ENCODE data around the gene ADAMTS17. TPM values are rescaled to one million over a fixed set of nuclear protein-coding genes. Genes with fewer than 3 reads are reported as not detected.

The ADAMTS17 gene
- total RNA-seq, 1 experiment from 2014 or later, result 4.2 TPM

- Histone ChIP-seq H3K27ac (ENCODE audit: low read depth, low read length) (no peak overlapping the region), H3K4me3 (replicated peaks in 1 of 2; ENCODE audit: low read depth in 1 of 2, low read length in 2 of 2) (no peak overlapping the region), H3K79me2 (ENCODE audit: insufficient read depth, low read length) (no peaks in the 10 kb centered on the region), H3K4me2 (ENCODE audit: low read length) (no peak overlapping the region), H3K27me3 (ENCODE audit: insufficient read depth, low read length) (no peaks in the 10 kb centered on the region), H3K4me1 (ENCODE audit: control insufficient read depth in 1 of 2, insufficient read depth in 2 of 2, low read length in 2 of 2) (peaks cover 0 to 6% of the 10 kb centered on the region in 2 experiments; a peak in 1 of 4 replicates), H2AFZ (ENCODE audit: low read depth, low read length, poor library complexity, severe bottlenecking) (no peak overlapping the region), H3K9ac (ENCODE audit: low read length) (no peak overlapping the region), H4K20me1 (ENCODE audit: insufficient read depth) (no peaks in the 10 kb centered on the region), H3K9me2 (ENCODE audit: insufficient read depth) (no peaks in the 10 kb centered on the region), H3K9me3 (ENCODE audit: control insufficient read depth in 1 of 2, insufficient read depth in 1 of 2, low read depth in 1 of 2, low read length in 2 of 2) (no peaks in the 10 kb centered on the region; a peak in 1 of 4 replicates), H3K36me3 (ENCODE audit: control insufficient read depth in 1 of 2, insufficient read depth in 2 of 2, low read length in 2 of 2) (no peaks in the 10 kb centered on the region)
- BruUV-seq (replicated peaks), result no TSS peak
- POLR2A ChIA-PET, result no interaction called here
- intact Hi-C loops (cut with micrococcal nuclease), result no loop called here
- no peak for TF ChIP-seq SRF (IDR thresholded peaks at IDR 0.05; ENCODE audit: low read depth)
- TF ChIP-seq ZNF274 (IDR thresholded peaks at IDR 0.05; ENCODE audit: low read depth, low read length), result no peak
- TF ChIP-seq TCF7L2 (IDR thresholded peaks at IDR 0.05; ENCODE audit: borderline replicate concordance, extremely low read depth, insufficient read depth, insufficient read length), result no peak
- no peak for TF ChIP-seq ATF3 (IDR thresholded peaks at IDR 0.05)
- TF ChIP-seq EZH2 (IDR thresholded peaks at IDR 0.05), result no peak
- TF ChIP-seq CBX3 (IDR thresholded peaks at IDR 0.05; ENCODE audit: low read depth), result no peak
- TF ChIP-seq CTCF (IDR thresholded peaks at IDR 0.05 in 2 of 3, conservative IDR thresholded peaks at IDR 0.05 in 1 of 3; ENCODE audit: borderline replicate concordance in 1 of 3, insufficient read depth in 1 of 3, low read depth in 2 of 3, low read length in 2 of 3), result no peak
- CTCF ChIA-PET, result no interaction called here
- RAD21 ChIA-PET (ENCODE audit: low non-redundant PET in 1 of 2, low total read pairs in 2 of 2, uncharacterized antibody in 2 of 2, unreplicated experiment in 2 of 2), result no interaction called here
- DNase-seq (ENCODE audit: low read depth, low spot score) (no peak), ATAC-seq (no peak)
Measured at GRCh38 chr15:100125401-100126191, 216.2 kb downstream of the ADAMTS17 start.

Data from HCT116 (cell line).